SH-SY5Y (cell line): Measurements from ENCODE around the gene SLC38A11.

ENCODE experiments used
- GATA2 ChIP-seq: IDR thresholded peaks from 2 replicates; pipeline ENCODE4 v1.6.1; 2011; ENCODE audit warnings: mild to moderate bottlenecking, low read depth, low read length
- GATA3 ChIP-seq: IDR thresholded peaks from 2 replicates; pipeline ENCODE4 v1.6.1; 2011; ENCODE audit warnings: low read depth, mild to moderate bottlenecking, low read length, moderate library complexity

Gene SLC38A11, protein sequence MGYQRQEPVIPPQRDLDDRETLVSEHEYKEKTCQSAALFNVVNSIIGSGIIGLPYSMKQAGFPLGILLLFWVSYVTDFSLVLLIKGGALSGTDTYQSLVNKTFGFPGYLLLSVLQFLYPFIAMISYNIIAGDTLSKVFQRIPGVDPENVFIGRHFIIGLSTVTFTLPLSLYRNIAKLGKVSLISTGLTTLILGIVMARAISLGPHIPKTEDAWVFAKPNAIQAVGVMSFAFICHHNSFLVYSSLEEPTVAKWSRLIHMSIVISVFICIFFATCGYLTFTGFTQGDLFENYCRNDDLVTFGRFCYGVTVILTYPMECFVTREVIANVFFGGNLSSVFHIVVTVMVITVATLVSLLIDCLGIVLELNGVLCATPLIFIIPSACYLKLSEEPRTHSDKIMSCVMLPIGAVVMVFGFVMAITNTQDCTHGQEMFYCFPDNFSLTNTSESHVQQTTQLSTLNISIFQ

GRCh38 chr2:164954954-164955701 lies at the start of gene SLC38A11:
SLC38A11 (minus strand) TSS chr2:164955525; CDS start chr2:164955247, 278 bp downstream.
- TF ChIP-seq GATA3, result no peak
- TF ChIP-seq GATA2, result no peak

GRCh38 chr2:165003443-165004130 lies 48.3 kb upstream of the SLC38A11 start:
- TF ChIP-seq GATA3 (no peak), GATA2 (no peak)

- TF ChIP-seq GATA2, result no peak
- TF ChIP-seq GATA3, result no peak
Measured at GRCh38 chr2:165002638-165003037, 47.3 kb upstream of the SLC38A11 start.

GRCh38 chr2:164993287-164994016 lies 38.1 kb upstream of the SLC38A11 start:
- no peak for TF ChIP-seq GATA3
- no peak for TF ChIP-seq GATA2

DNA sequence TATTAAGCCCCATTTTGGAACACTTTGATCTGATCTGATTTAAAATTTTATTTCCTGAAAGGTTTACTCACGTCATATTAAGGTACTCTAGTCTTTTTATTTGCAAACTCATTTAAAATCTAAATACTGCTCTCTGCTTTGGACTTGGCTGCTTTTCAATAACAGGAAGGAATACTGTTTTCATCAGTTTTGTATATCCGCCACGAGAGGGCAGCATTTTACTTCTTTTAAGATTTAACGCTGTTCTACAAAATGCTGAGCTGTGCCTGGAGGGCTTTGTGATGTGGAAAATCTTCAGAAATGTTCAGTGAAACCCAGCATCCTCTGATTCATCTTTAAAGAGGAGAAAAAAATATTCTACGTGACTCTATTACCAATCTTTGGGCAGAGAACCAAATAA lies 37.5 kb upstream of the SLC38A11 start:
- TF ChIP-seq GATA2 (no peak), GATA3 (no peak)

DNA sequence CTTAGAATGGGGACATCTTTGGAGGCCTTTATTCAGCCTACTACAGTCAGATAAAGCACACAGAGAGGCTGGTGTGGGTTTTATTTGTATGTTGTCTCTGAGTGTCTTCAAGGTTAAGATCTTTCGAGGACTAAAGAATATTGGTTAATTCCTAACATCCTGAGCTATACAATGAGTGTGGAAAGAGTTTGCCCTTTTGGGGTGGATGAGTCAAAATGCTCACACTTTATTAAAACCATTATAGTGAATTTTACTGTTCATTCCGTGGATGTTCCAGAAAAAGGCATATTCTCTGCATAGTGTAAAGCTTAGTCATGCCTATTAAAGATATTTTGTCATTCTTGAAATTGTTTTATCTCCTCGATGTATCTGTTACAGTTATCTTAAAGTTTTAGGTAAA lies 29.1 kb upstream of the SLC38A11 start:
- TF ChIP-seq GATA2 (no peak), GATA3 (no peak)

DNA sequence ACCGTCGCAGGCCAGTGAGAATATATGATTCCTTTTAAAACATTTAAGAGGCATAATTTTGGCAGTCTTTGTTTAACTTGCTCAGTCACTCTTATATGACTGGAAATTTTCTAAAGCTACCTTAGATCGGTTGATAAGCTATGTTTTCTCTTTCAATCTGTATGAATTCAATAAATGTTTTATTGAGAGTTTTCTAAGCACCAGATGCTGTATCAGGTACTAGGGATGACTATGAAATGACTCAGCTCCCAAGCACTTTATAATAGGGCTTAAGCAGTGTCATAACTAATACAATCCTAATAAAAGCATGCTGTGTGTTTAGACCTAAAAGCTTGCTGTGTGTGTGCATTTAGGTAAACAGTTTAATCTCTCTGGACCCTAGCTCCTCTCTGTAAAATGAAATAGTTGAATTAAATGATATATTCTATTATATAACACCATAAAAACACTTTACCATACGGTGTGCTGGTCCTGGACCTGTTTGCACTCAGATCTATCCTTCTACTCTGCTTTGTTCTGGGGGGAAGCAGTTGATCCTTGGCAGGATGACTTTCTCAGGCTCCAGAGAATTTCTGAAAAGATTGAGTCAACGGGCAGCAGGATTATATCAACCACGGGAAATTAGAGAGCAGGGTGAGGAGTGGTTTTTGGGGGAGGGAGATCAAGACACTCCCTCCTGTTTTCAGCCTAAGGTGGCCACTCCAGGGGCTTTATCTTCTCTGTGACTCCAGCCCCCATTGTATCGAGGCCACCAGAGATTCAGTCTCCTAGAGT lies 26.1 kb upstream of the SLC38A11 start:
- TF ChIP-seq GATA3 (no peak), GATA2 (no peak)

- TF ChIP-seq GATA2 (no peak), GATA3 (no peak)
Measured at GRCh38 chr2:164979113-164979512, 23.8 kb upstream of the SLC38A11 start.

DNA sequence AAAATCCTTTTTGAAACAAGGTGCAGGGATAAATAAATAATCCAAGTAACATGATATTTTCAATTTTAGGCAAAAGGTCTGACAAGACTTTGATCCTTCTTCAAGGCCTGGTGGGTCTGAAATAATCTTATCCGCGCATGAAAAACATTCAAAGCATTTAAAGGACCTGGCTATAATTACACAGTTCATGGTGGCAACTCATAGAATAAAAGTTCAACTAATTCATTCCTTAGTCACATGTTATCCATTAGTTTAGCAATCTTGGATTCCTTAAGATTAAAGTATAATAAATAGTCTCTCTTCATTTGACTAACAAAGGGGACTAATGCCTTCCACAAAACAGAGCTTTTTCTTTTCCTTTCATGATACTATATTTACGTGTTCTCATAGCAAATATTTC lies 21.0 kb upstream of the SLC38A11 start:
- no peak for TF ChIP-seq GATA3
- TF ChIP-seq GATA2, result no peak

GRCh38 chr2:164975891-164976290 lies 20.6 kb upstream of the SLC38A11 start:
- TF ChIP-seq GATA2 (no peak), GATA3 (no peak)

DNA sequence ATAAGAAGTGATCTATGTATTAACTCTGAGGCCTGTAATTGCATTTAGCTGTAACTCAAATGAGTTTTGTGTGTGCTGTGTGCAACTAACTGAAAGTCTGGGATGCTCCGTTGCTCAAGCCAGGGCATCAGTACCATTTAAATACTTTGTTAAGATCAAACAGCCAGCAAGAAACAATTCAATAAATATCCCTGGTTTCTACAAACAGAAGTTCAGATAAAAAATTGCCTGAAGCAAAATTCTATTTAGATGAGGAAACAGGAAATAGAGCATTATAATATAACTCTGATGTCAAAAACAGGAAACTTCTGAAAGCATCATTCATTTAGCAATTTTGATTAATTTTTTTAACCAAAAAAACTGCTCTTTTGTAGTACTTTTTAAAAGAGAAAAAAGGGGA lies 18.9 kb upstream of the SLC38A11 start:
- no peak for TF ChIP-seq GATA2
- TF ChIP-seq GATA3, result no peak

- TF ChIP-seq GATA3 (no peak), GATA2 (no peak)
Measured at GRCh38 chr2:164972216-164972615, 16.9 kb upstream of the SLC38A11 start.

DNA sequence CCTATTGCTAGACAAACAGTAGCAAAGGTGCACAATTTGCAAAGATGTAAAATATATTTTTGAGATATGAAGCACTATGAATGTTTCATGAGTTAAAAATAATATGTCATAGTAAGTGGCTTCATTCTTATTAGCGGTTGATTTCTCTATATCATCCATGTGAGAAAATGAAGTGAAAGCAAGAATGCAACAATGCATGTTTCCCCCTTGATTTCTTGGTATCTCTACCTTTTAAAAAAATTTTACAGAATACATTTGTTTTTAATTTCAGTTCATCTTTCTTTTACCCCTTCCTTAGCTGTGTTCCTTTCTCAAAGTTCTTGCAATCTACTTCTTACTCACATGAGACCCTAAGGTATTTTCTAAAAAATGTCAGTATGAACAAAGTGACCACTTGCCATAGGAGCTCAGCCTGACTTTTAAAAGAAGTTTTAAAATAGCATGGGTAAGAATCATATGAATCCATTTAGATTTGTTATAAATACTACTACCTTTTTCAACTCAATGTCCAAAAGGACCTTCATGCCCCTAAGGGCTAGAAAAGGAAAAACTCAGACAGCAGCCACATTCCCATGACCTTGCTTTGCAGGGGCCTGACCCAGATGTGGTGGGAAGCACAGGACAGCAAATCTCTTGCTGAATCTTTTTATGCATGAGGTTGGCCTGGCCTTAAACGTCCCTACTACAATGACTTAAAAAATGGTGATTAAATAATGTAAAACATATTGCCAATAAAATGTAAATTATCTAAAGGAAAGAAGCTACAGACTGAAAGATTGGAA lies 14.8 kb upstream of the SLC38A11 start:
- TF ChIP-seq GATA3 (no peak), GATA2 (no peak)
